GM12891 (cell line): ENCODE measurements around the gene MYO5B.

Experiments used
- POLR2A ChIP-seq: IDR thresholded peaks from 2 replicates; pipeline ENCODE4 v1.6.1; 2011; ENCODE audit warnings: low read depth, low read length, control low read depth
- POU2F2 ChIP-seq: IDR thresholded peaks from 2 replicates; pipeline ENCODE4 v1.6.1; 2011; ENCODE audit warnings: low read depth, mild to moderate bottlenecking, control low read depth, low read length, moderate library complexity
- TAF1 ChIP-seq: IDR thresholded peaks from 2 replicates; pipeline ENCODE4 v1.6.1; 2011; ENCODE audit warnings: low read depth, low read length, control low read depth

- TF ChIP-seq TAF1, result no peak
- TF ChIP-seq POLR2A, result no peak
- TF ChIP-seq POU2F2, result no peak
These were observed 160.9 kb downstream of the MYO5B start for GRCh38 chr18:50034029-50034428.
